Measurements from ENCODE around the gene SLC9A9.
A peak's percentile ranks its signal among the peaks of the same experiment; 100 is the strongest.

Gene SLC9A9

GRCh38 chr3:143676021-143676420 lies 172.2 kb downstream of the SLC9A9 start:
- no peak for DNase-seq

DNA sequence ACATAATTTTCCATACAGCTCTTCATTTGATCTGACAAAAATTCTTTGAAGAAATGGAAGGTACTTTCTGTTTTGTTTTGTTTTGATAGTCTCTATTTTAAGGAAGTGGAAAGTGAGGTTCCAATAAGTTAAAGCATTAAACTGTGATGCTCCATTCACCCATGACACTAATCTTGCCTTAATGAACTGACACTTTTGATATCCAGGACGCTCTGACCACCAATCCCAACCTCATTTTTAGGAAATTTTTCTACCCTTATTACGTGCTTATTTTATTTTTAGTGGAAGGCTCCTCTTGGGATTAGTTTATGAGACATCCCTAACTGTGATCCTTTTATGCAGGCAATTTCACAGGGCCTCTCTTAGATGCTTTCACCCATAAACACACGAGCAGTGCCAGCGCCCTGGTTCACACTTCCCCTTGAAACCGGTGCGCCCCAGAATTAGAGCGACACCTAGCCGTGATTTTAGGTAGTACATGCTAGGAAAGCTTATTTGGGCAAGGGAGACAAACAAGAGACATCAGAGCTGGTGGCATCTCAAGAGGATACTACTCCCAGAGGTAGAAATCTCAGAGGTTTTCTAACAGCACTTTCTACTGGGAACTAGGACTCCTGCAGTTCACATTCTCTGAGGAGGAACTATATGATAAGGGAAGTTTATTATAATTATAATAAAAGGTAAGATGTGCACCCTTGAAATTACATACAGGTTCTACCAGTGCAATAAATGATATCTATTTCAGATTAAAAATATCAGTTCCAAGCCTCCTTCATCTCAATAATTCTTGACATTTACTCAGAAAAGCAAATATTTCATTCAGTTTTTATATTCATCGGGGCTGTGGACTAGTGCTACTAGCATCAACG lies 173.9 kb downstream of the SLC9A9 start:
- peak; percentile 62 to 63 for DNase-seq

GRCh38 chr3:143672396-143673165 lies 175.7 kb downstream of the SLC9A9 start:
- DNase-seq = no peak

DNA sequence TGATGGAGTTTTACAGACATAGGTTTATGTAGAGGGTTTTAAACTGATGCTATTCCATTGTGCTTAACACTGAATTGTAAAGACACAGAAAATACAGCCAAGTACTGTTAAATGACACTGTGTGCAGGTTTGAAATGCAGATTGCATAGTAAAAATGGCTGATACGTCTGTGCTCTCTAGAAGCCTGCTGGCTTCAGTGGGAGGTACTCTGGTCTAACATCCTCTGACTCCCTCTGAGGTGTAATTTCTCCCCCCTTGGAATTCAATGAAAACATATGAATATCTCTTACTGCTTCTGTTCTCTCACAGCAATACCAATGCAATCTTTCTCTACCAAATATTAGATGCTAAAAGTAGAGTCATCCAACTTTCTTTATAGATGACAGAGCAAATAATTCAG lies 176.6 kb downstream of the SLC9A9 start:
- no peak for DNase-seq

DNA sequence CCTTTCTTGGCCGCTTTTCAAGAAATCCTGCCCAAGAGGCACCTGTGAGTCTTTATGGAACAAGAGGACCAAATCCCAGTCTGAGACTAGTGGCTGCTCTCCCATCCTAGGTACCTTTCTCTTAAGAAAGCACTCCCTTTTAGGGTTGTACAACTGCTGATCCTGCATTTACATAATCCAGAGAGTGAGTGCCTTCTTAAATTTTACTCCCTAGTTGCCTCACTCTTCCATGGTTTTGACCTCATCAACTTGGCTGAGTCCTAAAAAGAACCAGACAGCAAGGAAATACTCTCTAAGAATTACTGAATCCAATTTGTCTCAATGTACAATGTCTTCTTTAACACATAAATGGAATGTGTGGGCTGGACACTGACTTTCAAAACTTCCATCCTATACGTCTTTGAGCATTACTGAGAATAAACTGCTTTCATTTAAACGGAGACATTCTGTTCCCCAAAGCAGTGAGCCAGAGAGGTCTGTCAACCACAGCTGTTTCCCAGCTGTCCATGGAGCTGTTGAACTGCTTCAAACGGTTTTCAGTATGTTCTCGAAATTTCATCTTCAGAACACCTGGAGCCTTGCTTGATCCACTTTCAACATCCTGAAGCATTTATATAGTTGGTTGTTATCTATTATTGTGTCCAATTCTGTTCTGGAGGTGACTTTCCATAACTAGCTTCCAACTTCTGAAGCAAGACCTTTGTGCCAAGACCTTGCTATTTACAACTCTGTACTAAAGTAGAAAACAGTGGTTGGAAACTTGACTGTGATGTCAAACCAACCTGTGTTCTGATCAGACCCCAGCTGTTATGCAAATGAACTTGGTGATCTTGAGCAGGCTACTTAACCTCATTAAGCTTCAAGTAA lies 179.1 kb downstream of the SLC9A9 start:
- DNase-seq = no peak

GRCh38 chr3:143668385-143668784 lies 179.9 kb downstream of the SLC9A9 start:
- no peak for DNase-seq

DNA sequence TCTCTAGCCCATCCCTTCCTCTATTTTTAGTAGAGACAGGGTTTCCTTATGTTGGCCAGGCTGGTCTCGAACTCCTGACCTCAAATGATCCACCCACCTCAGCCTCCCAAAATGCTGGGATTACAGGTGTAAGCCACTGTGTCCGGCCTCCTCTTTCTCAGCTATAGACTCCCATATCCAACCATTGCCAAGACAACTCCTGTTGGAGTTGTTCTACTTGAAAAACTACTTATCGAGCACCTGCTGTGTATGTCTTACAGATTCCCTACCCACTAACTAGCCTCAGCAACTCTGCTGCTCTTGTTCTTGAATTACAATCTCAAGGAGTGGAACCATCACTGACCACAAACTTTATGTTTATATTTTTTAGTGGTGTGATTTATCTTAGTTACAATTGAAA lies 186.6 kb downstream of the SLC9A9 start:
- DNase-seq = no peak

- DNase-seq = no peak
These were observed 189.4 kb downstream of the SLC9A9 start for GRCh38 chr3:143658861-143659260.

- no peak for DNase-seq
These were observed 190.2 kb downstream of the SLC9A9 start for GRCh38 chr3:143658116-143658515.

DNA sequence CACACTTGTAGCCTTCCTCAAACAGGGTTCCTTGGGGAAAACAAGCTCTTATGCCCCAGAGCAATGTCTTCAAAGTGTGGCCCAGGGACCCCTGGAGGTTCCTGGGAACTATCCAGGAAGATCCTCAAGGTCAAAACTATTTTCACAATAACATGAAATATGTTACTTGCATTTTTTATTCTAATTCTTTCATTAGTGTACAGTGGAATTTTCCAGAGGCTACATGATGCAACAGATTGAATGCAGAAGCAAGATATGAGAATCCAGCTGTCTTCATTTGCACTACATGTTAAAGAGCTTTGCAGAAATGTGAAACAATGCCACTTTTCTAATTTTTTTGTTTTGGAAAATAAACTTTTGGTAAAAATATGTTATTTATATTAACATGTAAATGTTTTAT lies 190.9 kb downstream of the SLC9A9 start:
- no peak for DNase-seq

- no peak for DNase-seq
These were observed 193.4 kb downstream of the SLC9A9 start for GRCh38 chr3:143654906-143655305.

- no peak for DNase-seq
These were observed 194.3 kb downstream of the SLC9A9 start for GRCh38 chr3:143653935-143654334.

GRCh38 chr3:143653493-143653892 lies 194.8 kb downstream of the SLC9A9 start:
- DNase-seq = no peak

GRCh38 chr3:143652118-143652517 lies 196.2 kb downstream of the SLC9A9 start:
- DNase-seq = no peak

- DNase-seq = no peak
These were observed 197.4 kb downstream of the SLC9A9 start for GRCh38 chr3:143650827-143651226.

DNA sequence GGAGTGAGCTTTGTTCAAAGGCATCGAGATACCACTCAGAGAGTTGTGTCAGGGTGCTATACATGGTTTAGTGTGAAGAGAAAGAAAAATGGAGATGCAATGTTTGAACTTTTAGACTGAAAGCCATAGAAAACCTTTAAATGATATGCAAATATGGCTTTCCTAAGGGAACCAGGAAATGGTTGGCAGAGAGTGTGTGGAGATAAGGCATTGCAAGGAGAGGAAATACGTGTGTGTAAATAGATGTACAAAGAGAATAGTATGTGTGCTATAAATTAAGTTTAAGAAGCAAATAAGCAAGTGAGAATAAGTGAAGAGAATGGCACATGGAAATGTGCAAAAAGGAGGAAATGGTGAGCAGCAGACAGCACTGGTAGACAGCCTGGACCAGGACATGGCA lies 198.1 kb downstream of the SLC9A9 start:
- no peak for DNase-seq

- no peak for DNase-seq
These were observed 199.6 kb downstream of the SLC9A9 start for GRCh38 chr3:143648708-143649107.

DNA sequence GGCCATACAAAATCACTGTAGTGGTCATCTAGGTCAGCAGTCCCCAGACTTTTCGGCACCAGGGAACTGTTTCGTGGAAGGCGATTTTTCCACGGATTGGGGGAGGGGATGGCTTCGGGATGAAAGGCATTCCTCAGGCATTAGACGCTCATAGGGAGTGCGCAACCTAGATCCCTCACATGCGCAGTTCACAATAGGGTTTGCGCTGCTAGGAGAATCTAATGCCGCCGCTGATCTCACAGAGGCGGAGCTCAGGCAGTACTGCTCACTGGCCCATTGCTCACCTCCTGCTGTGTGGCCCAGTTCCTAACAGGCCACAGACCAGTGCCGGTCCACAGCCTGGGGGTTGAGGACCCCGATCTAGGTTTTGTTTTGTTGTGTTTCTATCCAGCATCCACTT lies 200.1 kb downstream of the SLC9A9 start:
- DNase-seq = no peak

- no peak for DNase-seq
These were observed 203.7 kb downstream of the SLC9A9 start for GRCh38 chr3:143644370-143645089.

- no peak for DNase-seq
These were observed 204.4 kb downstream of the SLC9A9 start for GRCh38 chr3:143643905-143644304.

DNA sequence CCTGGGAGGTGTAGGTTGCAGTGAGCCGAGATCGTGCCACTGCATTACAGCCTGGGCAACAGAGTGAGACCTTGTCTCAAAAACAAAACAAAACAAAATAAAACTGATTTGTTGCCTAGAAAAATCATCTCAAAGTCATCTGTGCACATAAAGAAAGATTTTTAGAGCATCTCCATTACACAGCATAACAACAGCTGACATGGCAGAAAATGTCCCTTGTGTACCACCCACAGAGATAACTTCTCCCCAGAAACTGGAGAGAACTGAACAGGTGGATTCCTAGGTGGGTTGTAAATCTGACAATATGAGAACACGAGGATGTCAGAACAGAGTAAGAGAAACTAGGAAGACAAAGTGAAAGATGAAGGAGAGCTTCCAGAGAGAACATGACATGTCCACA lies 207.5 kb downstream of the SLC9A9 start:
- no peak for DNase-seq

DNA sequence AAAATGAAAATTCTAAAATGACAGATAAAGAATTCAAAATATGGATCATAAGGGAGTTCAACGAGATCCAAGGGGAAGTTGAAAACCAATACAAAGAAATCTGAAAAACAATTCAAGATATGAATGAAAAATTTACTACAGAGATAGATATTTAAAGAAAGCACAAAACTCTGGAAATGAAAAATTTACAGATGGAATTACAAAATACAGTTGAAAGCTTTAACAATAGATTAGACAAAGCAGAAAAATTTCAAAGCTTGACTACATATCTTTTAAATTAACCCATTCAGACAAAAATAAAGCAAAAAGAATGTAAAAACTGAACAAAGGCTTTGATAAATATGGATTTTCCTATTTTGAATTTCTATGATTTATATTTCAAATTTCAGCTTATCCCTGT lies 211.1 kb downstream of the SLC9A9 start:
- DNase-seq = no peak

DNA sequence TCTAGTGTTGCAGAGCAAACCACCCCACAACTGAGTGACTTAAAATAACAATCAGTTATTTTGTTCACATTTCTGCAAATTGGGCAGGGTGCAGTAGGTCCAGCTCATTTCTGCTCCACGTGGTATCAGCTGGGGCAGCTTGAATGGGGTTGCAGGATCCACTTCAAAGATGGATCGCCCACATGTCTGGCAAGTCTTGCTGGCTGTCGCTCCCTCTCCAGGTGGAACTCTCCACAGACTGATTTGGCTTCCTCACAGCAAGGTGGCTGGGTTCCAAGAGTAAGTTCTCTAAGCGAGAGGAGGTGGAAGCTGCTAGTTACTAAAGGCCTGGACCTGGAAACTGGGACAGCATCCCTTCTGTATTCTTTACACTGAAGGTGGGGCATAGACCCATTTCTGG lies 213.3 kb downstream of the SLC9A9 start:
- DNase-seq = no peak

Data from activated CD4-positive, alpha-beta T cell treated with anti-CD3 and anti-CD28 coated beads, Interleukin-2, amount 50 U/mL, for 4 hours (primary cell).